GM18511 (cell line): ENCODE measurements around the gene CA14.
"Not testable (repeated sequence)": the region's sequence is repeated elsewhere in the genome, so short reads cannot be mapped to it uniquely, and the experiment has no call there.

Experiments
- ATAC-seq: cut with Tn5 transposase; IDR thresholded peaks from one replicate; pipeline ENCODE4 v1.9.1; 2021; ENCODE audit warnings: mild to moderate bottlenecking, moderate library complexity; ENCODE audit not compliant: unreplicated experiment

The CA14 gene

GRCh38 chr1:150257624-150258585 lies at the start of gene CA14:
TSS of gene CA14 (plus strand) at chr1:150257774. CDS start at chr1:150258129, 355 bp downstream.
- ATAC-seq: no peak

DNA sequence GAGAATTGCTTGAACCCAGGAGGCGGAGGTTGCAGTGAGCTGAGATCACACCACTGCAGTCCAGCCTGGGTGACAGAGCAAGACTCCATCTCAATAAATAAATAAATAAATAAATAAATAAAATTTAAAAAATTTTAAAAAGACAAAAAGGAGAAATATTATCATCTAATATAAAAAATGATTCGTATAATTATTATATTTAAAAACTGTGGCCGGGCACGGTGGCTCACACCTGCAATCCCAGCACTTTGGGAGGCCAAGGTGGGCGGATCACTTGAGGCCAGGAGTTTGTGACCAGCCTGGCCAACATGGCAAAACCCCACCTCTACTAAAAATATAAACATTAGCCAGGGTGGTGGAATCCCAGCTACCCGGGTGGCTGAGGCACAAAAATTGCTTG lies 49.1 kb upstream of the CA14 start:
- ATAC-seq: not testable (repeated sequence)

DNA sequence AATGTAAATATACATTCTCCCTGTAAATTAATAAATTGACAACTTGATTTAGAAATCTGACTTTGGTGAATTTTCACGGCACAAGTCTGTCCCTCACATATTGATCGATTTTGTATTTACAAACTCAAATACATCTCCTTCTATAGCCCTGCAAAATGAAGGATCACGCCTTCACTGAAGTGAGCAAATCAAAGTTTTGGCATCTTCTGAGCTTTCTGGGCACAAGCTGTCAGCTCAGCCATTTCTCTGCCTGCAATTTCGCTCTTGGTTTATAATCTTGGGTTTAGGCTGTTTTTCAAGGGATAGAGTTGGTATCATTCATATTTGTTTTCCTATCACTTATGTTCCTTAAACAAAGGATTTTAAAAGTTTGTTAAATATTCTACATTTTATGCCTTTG lies 47.5 kb upstream of the CA14 start:
- no peak for ATAC-seq

GRCh38 chr1:150210706-150211105 lies 46.9 kb upstream of the CA14 start:
- ATAC-seq: no peak

- ATAC-seq: no peak
Observed at GRCh38 chr1:150212070-150212469, 45.5 kb upstream of the CA14 start.

- peak; percentile 93 for ATAC-seq
Observed at GRCh38 chr1:150213170-150214098, 44.1 kb upstream of the CA14 start.

DNA sequence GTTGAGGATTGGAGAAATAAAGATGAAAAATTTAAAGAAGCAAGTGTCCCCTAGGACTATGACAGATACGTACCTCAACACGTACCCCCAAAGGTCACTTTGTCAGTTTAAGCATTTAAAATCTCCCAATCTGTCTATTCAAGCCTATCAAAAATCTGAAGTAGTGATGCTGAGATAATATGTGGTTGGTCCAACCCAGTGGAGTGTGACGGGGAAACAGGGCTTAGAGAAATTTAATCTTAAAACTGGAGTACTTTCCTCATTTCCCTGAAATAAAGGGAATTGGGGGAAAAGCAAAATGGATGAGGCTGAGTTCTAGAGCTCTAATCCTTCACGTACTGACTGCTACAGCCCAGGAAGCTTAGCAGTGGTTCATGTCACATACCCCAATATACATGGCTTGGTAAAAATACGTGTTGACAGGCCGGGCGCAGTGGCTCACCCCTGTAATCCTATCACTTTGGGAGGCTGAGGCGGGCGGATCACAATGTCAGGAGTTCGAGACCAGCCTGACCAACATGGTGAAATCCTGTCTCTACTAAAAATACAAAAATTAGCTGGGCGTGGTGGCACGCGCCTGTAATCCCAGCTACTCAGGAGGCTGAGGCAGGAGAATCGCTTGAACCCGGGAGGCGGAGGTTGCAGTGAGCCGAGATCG lies 43.3 kb upstream of the CA14 start:
- ATAC-seq: not testable (repeated sequence)

DNA sequence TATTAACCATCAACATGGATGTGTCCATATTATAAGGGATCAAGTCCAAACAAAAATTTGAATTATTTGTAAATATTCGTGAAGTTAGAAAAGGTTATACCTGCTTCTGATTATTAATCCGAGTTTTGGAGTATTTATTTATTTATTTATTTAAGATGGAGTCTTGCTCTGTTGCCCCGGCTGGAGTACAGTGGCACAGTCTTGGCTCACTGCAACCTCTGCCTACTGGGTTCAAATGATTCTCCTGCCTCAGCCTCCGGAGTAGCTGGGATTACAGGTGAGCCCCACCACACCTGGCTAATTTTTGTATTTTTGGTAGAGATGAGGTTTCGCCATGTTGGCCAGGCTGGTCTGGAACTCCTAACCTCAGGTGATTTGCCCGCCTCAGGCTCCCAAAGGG lies 41.7 kb upstream of the CA14 start:
- not testable (repeated sequence) for ATAC-seq

GRCh38 chr1:150221552-150221951 lies 36.0 kb upstream of the CA14 start:
- ATAC-seq: no peak

DNA sequence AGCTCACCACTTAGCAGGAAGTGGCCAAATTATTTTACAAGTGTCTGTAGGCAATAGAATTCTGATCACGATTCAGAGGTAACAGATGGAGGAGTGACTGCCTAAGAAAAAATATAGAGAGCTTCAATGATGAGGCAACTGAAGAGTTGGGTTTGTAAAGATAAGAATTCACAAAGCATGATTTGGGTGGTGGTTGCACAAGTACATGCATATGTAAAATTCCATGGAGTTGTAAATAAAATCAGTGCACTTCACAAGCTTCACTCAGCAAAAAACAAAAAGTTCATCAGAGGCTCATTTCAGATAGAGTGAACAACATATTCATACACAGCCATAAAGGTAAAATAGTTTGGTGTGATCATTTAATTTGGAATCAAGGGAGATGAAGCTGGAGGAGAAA lies 32.6 kb upstream of the CA14 start:
- no peak for ATAC-seq

GRCh38 chr1:150225546-150225945 lies 32.0 kb upstream of the CA14 start:
- no peak for ATAC-seq

GRCh38 chr1:150226486-150226885 lies 31.1 kb upstream of the CA14 start:
- no peak for ATAC-seq

DNA sequence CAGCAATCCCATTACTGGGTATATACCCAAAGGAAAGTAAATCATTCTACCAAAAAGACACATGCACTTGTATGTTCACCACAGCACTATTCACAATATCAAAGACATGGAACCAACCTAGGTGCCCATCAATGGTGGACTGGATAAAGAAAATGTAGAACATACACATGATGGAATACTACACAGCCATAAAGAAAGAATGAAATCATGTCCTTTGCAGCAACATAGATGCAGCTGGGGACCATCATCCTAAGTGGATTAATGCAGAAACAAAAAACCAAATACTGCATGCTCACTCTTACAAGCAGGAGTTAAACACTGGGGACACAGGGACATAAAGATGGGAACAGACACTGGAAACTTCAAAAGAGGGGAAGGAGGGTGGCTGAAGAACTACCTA lies 30.3 kb upstream of the CA14 start:
- no peak for ATAC-seq

DNA sequence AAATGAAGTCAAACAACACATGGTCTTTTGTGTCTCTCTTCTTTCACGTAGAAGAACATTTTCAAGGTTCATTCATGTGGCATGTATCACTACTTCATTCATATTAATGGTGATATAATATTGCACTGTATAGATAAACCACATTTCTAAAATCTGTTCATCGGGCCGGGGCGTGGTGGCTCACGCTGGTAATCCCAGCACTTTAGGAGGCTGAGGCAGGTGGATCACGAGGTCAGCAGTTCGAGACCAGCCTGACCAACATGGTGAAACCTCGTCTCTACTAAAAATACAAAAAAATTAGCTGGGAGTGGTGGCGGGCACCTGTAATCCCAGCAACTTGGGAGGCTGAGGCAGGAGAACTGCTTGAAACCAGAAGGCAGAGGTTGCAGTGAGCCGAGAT lies 29.3 kb upstream of the CA14 start:
- ATAC-seq: not testable (repeated sequence)

GRCh38 chr1:150232921-150233320 lies 24.7 kb upstream of the CA14 start:
- ATAC-seq: not testable (repeated sequence)

GRCh38 chr1:150233359-150234308 lies 23.9 kb upstream of the CA14 start:
- ATAC-seq: no peak

GRCh38 chr1:150234309-150234565 lies 23.3 kb upstream of the CA14 start:
- ATAC-seq: no peak

- peak; percentile 46 for ATAC-seq
Observed at GRCh38 chr1:150234566-150235293, 22.8 kb upstream of the CA14 start.

GRCh38 chr1:150235294-150235851 lies 22.2 kb upstream of the CA14 start:
- no peak for ATAC-seq
